Activated naive CD8-positive, alpha-beta T cell treated with anti-CD3 and anti-CD28 coated beads, Interleukin-2, amount 50 U/mL, for 24 hours (primary cell): ENCODE measurements around the gene IQGAP1.

Experiments used
- ATAC-seq: fragments of 150-1000 bp; cut with Tn5 transposase; one replicate; pipeline ENCODE4 v1.10.0; 2021
- DNase-seq: peaks from one replicate; pipeline ENCODE4 v3.0.0; 2021
- H3K27ac Mint-ChIP-seq: one replicate; pipeline ENCODE4 v1.8.0; 2021; ENCODE audit warnings: mild to moderate bottlenecking, mixed read lengths
- H3K27me3 Mint-ChIP-seq: one replicate; pipeline ENCODE4 v1.8.0; 2021; ENCODE audit warnings: mixed read lengths
- H3K36me3 Mint-ChIP-seq: one replicate; pipeline ENCODE4 v1.8.0; 2021; ENCODE audit warnings: low read depth, mixed read lengths
- H3K4me1 Mint-ChIP-seq: one replicate; pipeline ENCODE4 v1.8.0; 2021; ENCODE audit warnings: mixed read lengths
- H3K4me3 Mint-ChIP-seq: one replicate; pipeline ENCODE4 v1.8.0; 2021; ENCODE audit warnings: mild to moderate bottlenecking, moderate library complexity, mixed read lengths
- H3K9me3 Mint-ChIP-seq: one replicate; pipeline ENCODE4 v1.8.0; 2021; ENCODE audit warnings: mixed read lengths

The IQGAP1 gene

GRCh38 chr15:90354986-90355385, 33.1 kb upstream of the IQGAP1 start:
- Mint-ChIP-seq H3K4me1 (peaks cover 10% of the 10 kb centered on the region), H3K27ac (no peak overlapping the region), H3K4me3 (no peak overlapping the region), H3K27me3 (peaks cover 3% of the 10 kb centered on the region), H3K9me3 (no peaks in the 10 kb centered on the region), H3K36me3 (no peaks in the 10 kb centered on the region)
- no peak for DNase-seq
- no peak for ATAC-seq

- no peak overlapping the region for H3K27ac Mint-ChIP-seq
- H3K36me3 Mint-ChIP-seq: no peaks in the 10 kb centered on the region
- peak; percentile 67 for ATAC-seq
- H3K4me1 Mint-ChIP-seq: peaks cover 20% of the 10 kb centered on the region
- H3K27me3 Mint-ChIP-seq: no peaks in the 10 kb centered on the region
- H3K4me3 Mint-ChIP-seq: no peak overlapping the region
- no peaks in the 10 kb centered on the region for H3K9me3 Mint-ChIP-seq
- DNase-seq: no peak
Observed at GRCh38 chr15:90358124-90359033, 29.7 kb upstream of the IQGAP1 start.

- H3K27ac Mint-ChIP-seq: no peak overlapping the region
- ATAC-seq: no peak
Observed at GRCh38 chr15:90360746-90361145, 27.3 kb upstream of the IQGAP1 start.

GRCh38 chr15:90362936-90363212, 25.2 kb upstream of the IQGAP1 start:
- H3K4me3 Mint-ChIP-seq: no peak overlapping the region
- ATAC-seq: no peak
- H3K4me1 Mint-ChIP-seq: peaks cover 23% of the 10 kb centered on the region

More at GRCh38 chr15:90360746-90361145, 27.3 kb upstream of the IQGAP1 start:
- DNase-seq: no peak
- Mint-ChIP-seq H3K27me3 (no peaks in the 10 kb centered on the region), H3K9me3 (no peaks in the 10 kb centered on the region), H3K4me3 (no peak overlapping the region), H3K4me1 (peaks cover 23% of the 10 kb centered on the region), H3K36me3 (no peaks in the 10 kb centered on the region)

GRCh38 chr15:90364251-90364650, 23.8 kb upstream of the IQGAP1 start:
- ATAC-seq (no peak), DNase-seq (no peak)
- no peaks in the 10 kb centered on the region for H3K9me3 Mint-ChIP-seq
- no peaks in the 10 kb centered on the region for H3K36me3 Mint-ChIP-seq
- H3K4me3 Mint-ChIP-seq: no peak overlapping the region
- peaks cover 23% of the 10 kb centered on the region for H3K4me1 Mint-ChIP-seq
- no peaks in the 10 kb centered on the region for H3K27me3 Mint-ChIP-seq
- no peak overlapping the region for H3K27ac Mint-ChIP-seq

More at GRCh38 chr15:90362936-90363212, 25.2 kb upstream of the IQGAP1 start:
- no peaks in the 10 kb centered on the region for H3K36me3 Mint-ChIP-seq
- no peak overlapping the region for H3K27ac Mint-ChIP-seq
- no peaks in the 10 kb centered on the region for H3K27me3 Mint-ChIP-seq
- no peak for DNase-seq
- no peaks in the 10 kb centered on the region for H3K9me3 Mint-ChIP-seq

- Mint-ChIP-seq H3K36me3 (no peaks in the 10 kb centered on the region), H3K4me3 (no peak overlapping the region), H3K9me3 (no peaks in the 10 kb centered on the region), H3K4me1 (peaks cover 29% of the 10 kb centered on the region), H3K27me3 (no peaks in the 10 kb centered on the region), H3K27ac (no peak overlapping the region)
- no peak for ATAC-seq
- no peak for DNase-seq
Observed at GRCh38 chr15:90365414-90366055, 22.5 kb upstream of the IQGAP1 start.

- H3K27me3 Mint-ChIP-seq: no peaks in the 10 kb centered on the region
- H3K9me3 Mint-ChIP-seq: no peaks in the 10 kb centered on the region
- H3K4me1 Mint-ChIP-seq: peaks cover 16% of the 10 kb centered on the region
- DNase-seq: no peak
- H3K27ac Mint-ChIP-seq: no peak overlapping the region
- H3K4me3 Mint-ChIP-seq: no peak overlapping the region
- no peaks in the 10 kb centered on the region for H3K36me3 Mint-ChIP-seq
- ATAC-seq: no peak
Observed at GRCh38 chr15:90367576-90367975, 20.5 kb upstream of the IQGAP1 start.

GRCh38 chr15:90375071-90375470, 13.0 kb upstream of the IQGAP1 start:
- peaks cover 22% of the 10 kb centered on the region for H3K9me3 Mint-ChIP-seq
- DNase-seq (no peak), ATAC-seq (no peak)
- no peak overlapping the region for H3K27ac Mint-ChIP-seq
- peaks cover 35% of the 10 kb centered on the region for H3K4me1 Mint-ChIP-seq
- no peaks in the 10 kb centered on the region for H3K27me3 Mint-ChIP-seq
- no peak overlapping the region for H3K4me3 Mint-ChIP-seq
- peaks cover 17% of the 10 kb centered on the region for H3K36me3 Mint-ChIP-seq

- DNase-seq (peak; percentile 59), ATAC-seq (peak; percentile 91)
- H3K27ac Mint-ChIP-seq: peak overlapping the region; percentile 95
Observed at GRCh38 chr15:90376789-90377188, 11.3 kb upstream of the IQGAP1 start.

GRCh38 chr15:90379263-90379662, 8.8 kb upstream of the IQGAP1 start:
- ATAC-seq: no peak
- DNase-seq: no peak
- peaks cover 47% of the 10 kb centered on the region for H3K4me1 Mint-ChIP-seq
- H3K9me3 Mint-ChIP-seq: peaks cover 26% of the 10 kb centered on the region
- peaks cover 20% of the 10 kb centered on the region for H3K36me3 Mint-ChIP-seq
- no peak overlapping the region for H3K4me3 Mint-ChIP-seq
- no peak overlapping the region for H3K27ac Mint-ChIP-seq
- H3K27me3 Mint-ChIP-seq: no peaks in the 10 kb centered on the region

More at GRCh38 chr15:90376789-90377188, 11.3 kb upstream of the IQGAP1 start:
- Mint-ChIP-seq H3K4me1 (peaks cover 42% of the 10 kb centered on the region), H3K9me3 (peaks cover 26% of the 10 kb centered on the region), H3K4me3 (peak overlapping the region; percentile 44), H3K27me3 (no peaks in the 10 kb centered on the region), H3K36me3 (peaks cover 20% of the 10 kb centered on the region)

GRCh38 chr15:90381515-90381914, 6.5 kb upstream of the IQGAP1 start:
- DNase-seq (no peak), ATAC-seq (no peak)
- Mint-ChIP-seq H3K27me3 (no peaks in the 10 kb centered on the region), H3K36me3 (peaks cover 15% of the 10 kb centered on the region), H3K9me3 (peaks cover 26% of the 10 kb centered on the region), H3K27ac (no peak overlapping the region), H3K4me1 (peaks cover 36% of the 10 kb centered on the region), H3K4me3 (no peak overlapping the region)

- no peak for DNase-seq
- Mint-ChIP-seq H3K36me3 (peaks cover 9% of the 10 kb centered on the region), H3K27ac (no peak overlapping the region), H3K27me3 (no peaks in the 10 kb centered on the region), H3K9me3 (peaks cover 19% of the 10 kb centered on the region), H3K4me3 (no peak overlapping the region), H3K4me1 (peaks cover 30% of the 10 kb centered on the region)
- ATAC-seq: no peak
Observed at GRCh38 chr15:90382320-90382719, 5.7 kb upstream of the IQGAP1 start.

GRCh38 chr15:90386221-90386620, 1.8 kb upstream of the IQGAP1 start:
- H3K4me3 Mint-ChIP-seq: no peak overlapping the region
- peak overlapping the region; percentile 55 for H3K27ac Mint-ChIP-seq
- ATAC-seq: no peak
- H3K27me3 Mint-ChIP-seq: no peaks in the 10 kb centered on the region
- no peaks in the 10 kb centered on the region for H3K9me3 Mint-ChIP-seq
- peaks cover 38% of the 10 kb centered on the region for H3K4me1 Mint-ChIP-seq
- H3K36me3 Mint-ChIP-seq: peaks cover 20% of the 10 kb centered on the region
- DNase-seq: no peak

- DNase-seq (peak; percentile 71), ATAC-seq (peak; percentile 65)
- Mint-ChIP-seq H3K36me3 (peaks cover 39% of the 10 kb centered on the region), H3K27ac (peak overlapping the region; percentile 81), H3K4me3 (peak overlapping the region; percentile 88), H3K9me3 (no peaks in the 10 kb centered on the region), H3K4me1 (peaks cover 50% of the 10 kb centered on the region), H3K27me3 (no peaks in the 10 kb centered on the region)
Observed at GRCh38 chr15:90388462-90389380, 679 bp downstream of the IQGAP1 start.
